ENCODE data around the gene ADAMTSL5.

GRCh38 chr19:1526066-1526778 is 13.4 kb upstream of the ADAMTSL5 start:
- TF ChIP-seq BCL11A (IDR thresholded peaks at IDR 0.05; ENCODE audit: low read depth in 2 of 2, low read length in 2 of 2) (no peak), POLR2A (IDR thresholded peaks at IDR 0.05; ENCODE audit: control extremely low read depth in 1 of 2, low read depth in 2 of 2, low read length in 2 of 2) (no peak), TAF1 (IDR thresholded peaks at IDR 0.05; ENCODE audit: low read depth, low read length) (no peak), CTCF (IDR thresholded peaks at IDR 0.05; ENCODE audit: control extremely low read depth in 1 of 3, insufficient read depth in 1 of 3, low read depth in 1 of 3, low read length in 3 of 3) (no peak), PHF8 (conservative IDR thresholded peaks at IDR 0.05; ENCODE audit: low read depth, low read length) (no peak), ATF2 (IDR thresholded peaks at IDR 0.05; ENCODE audit: low read length) (no peak), RXRA (IDR thresholded peaks at IDR 0.05; ENCODE audit: insufficient read depth, low read depth, low read length) (no peak), EP300 (IDR thresholded peaks at IDR 0.05; ENCODE audit: borderline replicate concordance in 1 of 2, low read depth in 2 of 2, low read length in 2 of 2) (no peak)
